ENCODE measurements around the gene TMEM61.

DNA sequence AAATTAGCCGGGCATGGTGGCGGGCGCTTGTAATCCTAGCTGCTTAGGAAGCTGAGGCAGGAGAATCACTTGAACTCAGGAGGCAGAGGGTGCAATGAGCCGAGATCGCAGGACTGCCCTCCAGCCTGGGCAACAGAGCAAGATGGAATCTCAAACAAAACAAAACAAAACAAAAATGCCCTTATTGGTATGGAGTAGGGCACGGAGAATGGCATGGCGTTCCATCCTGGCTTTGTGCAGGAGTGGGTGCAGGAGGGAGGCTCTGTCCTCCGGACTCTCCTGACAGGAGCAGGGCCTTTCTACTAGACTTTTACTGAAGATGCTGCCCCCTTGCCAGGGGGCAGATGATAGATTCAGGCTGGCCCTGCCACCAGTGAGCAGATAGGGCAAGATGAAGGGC lies 1.0 kb downstream of the TMEM61 start:
- TF ChIP-seq, protein P1, sequence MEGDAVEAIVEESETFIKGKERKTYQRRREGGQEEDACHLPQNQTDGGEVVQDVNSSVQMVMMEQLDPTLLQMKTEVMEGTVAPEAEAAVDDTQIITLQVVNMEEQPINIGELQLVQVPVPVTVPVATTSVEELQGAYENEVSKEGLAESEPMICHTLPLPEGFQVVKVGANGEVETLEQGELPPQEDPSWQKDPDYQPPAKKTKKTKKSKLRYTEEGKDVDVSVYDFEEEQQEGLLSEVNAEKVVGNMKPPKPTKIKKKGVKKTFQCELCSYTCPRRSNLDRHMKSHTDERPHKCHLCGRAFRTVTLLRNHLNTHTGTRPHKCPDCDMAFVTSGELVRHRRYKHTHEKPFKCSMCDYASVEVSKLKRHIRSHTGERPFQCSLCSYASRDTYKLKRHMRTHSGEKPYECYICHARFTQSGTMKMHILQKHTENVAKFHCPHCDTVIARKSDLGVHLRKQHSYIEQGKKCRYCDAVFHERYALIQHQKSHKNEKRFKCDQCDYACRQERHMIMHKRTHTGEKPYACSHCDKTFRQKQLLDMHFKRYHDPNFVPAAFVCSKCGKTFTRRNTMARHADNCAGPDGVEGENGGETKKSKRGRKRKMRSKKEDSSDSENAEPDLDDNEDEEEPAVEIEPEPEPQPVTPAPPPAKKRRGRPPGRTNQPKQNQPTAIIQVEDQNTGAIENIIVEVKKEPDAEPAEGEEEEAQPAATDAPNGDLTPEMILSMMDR (IDR thresholded peaks at IDR 0.05): no peak
- TF ChIP-seq EP300 (IDR thresholded peaks at IDR 0.05; ENCODE audit: borderline replicate concordance in 1 of 2, low read depth in 1 of 2, low read length in 1 of 2) (no peak), TEAD4 (IDR thresholded peaks at IDR 0.05; ENCODE audit: borderline replicate concordance, insufficient read depth) (no peak), CHD2 (IDR thresholded peaks at IDR 0.05; ENCODE audit: low read length, partially characterized antibody) (no peak), SIN3A (IDR thresholded peaks at IDR 0.05; ENCODE audit: borderline replicate concordance, low read depth, low read length) (no peak), RCOR1 (IDR thresholded peaks at IDR 0.05; ENCODE audit: low read length) (no peak), RAD21 (IDR thresholded peaks at IDR 0.05; ENCODE audit: low read length) (no peak), ELF1 (IDR thresholded peaks at IDR 0.05) (no peak)
- TF ChIP-seq, protein P2, sequence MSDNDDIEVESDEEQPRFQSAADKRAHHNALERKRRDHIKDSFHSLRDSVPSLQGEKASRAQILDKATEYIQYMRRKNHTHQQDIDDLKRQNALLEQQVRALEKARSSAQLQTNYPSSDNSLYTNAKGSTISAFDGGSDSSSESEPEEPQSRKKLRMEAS (IDR thresholded peaks at IDR 0.05; ENCODE audit: low read depth): no peak
- TF ChIP-seq, protein P3, sequence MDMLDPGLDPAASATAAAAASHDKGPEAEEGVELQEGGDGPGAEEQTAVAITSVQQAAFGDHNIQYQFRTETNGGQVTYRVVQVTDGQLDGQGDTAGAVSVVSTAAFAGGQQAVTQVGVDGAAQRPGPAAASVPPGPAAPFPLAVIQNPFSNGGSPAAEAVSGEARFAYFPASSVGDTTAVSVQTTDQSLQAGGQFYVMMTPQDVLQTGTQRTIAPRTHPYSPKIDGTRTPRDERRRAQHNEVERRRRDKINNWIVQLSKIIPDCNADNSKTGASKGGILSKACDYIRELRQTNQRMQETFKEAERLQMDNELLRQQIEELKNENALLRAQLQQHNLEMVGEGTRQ (IDR thresholded peaks at IDR 0.05; ENCODE audit: borderline replicate concordance, low read depth, low read length): no peak

Data from SK-N-SH (cell line).